ENCODE measurements around the gene CPE. TPM values are rescaled to one million over a fixed set of nuclear protein-coding genes. Genes with fewer than 3 reads are reported as not detected.
"Not testable (repeated sequence)": the region's sequence is repeated elsewhere in the genome, so short reads cannot be mapped to it uniquely, and the experiment has no call there.

Gene CPE
- total and polyA plus RNA-seq, 5 donors: 68.2 to 157 (median 93.6) TPM

DNA sequence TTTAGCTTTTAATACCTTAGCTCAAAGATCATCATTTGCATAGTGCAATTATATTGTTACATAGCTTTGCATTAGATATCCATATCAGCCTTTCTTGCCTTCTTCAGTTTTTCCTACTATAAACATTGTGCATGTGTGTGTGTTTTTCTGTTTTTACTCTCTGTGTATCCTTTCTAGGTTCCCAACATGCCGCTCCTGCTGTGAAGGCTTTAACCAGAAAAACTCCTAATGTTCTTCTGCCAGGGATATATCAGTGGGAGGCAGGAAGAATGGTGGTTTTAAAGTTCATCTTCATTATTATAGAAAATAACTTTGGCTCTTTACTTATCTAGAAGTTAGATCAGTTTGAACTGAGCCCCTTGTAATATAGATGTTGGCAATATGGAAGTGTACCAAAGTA lies 61.2 kb downstream of the CPE start:
- H3K4me3 ChIP-seq (ENCODE audit: low read length): no peak overlapping the region
- H3K9me3 ChIP-seq (ENCODE audit: control insufficient read depth, low read length): no peaks in the 10 kb centered on the region
- H3K27ac ChIP-seq (ENCODE audit: low read length): no peak overlapping the region
- no peaks in the 10 kb centered on the region for H3K4me1 ChIP-seq (ENCODE audit: control insufficient read depth, insufficient read depth, low read length)
- 49% methylated on average over 1 of the region's 1 CpG for WGBS
- intact Hi-C loops (cut with DNase I): no loop called here
- H3K27me3 ChIP-seq (ENCODE audit: control insufficient read depth, insufficient read depth): no peaks in the 10 kb centered on the region
- no peak for DNase-seq
- no peak for ATAC-seq

DNA sequence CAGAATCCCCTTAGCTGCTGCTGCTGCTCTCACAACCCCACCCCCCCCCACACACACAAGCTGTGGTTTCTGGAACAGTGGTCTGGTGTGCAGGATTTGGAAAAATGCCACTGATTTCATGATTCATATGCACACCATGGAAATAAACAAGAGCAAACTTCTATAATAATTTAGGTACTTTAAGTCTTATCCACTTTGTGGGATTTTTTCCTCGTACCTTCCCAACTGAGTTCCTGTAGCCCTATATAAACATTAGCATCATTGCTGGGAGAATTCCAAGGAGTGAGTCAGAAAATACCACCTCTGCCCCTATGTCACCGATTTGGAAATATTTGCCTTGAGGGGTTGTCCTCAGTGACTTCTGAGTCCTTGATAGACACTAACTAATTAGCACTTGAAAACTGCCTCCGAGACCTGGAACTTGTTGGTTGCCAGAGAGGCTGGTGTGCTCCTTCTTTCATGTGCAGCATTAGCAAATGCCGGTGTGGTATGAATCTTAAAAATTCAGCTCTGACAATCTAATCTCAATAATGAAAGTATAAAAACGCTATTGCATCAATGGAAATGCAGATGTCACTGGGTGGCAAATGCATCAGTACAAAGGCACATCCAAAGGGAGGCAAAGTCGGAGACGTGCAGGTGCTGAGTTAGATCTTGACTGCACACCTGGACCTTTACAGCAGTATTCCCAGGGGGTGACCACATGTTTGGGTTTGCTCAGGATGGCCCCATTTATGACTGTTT lies 61.8 kb downstream of the CPE start:
- ATAC-seq (no peak), DNase-seq (no peak)
- Histone ChIP-seq H3K27me3 (ENCODE audit: control insufficient read depth, insufficient read depth) (no peaks in the 10 kb centered on the region), H3K27ac (ENCODE audit: low read length) (no peak overlapping the region), H3K4me3 (ENCODE audit: low read length) (no peak overlapping the region), H3K9me3 (ENCODE audit: control insufficient read depth, low read length) (no peaks in the 10 kb centered on the region), H3K4me1 (ENCODE audit: control insufficient read depth, insufficient read depth, low read length) (no peaks in the 10 kb centered on the region)
- intact Hi-C loops (cut with DNase I): no loop called here
- 57% methylated on average over 7 of the region's 7 CpGs for WGBS

GRCh38 chr4:165443276-165443675 lies 64.5 kb downstream of the CPE start:
- no peak for DNase-seq
- Histone ChIP-seq H3K9me3 (ENCODE audit: control insufficient read depth, low read length) (no peaks in the 10 kb centered on the region), H3K27ac (ENCODE audit: low read length) (no peak overlapping the region), H3K4me1 (ENCODE audit: control insufficient read depth, insufficient read depth, low read length) (no peaks in the 10 kb centered on the region), H3K4me3 (ENCODE audit: low read length) (no peak overlapping the region), H3K27me3 (ENCODE audit: control insufficient read depth, insufficient read depth) (no peaks in the 10 kb centered on the region)
- intact Hi-C loops (cut with DNase I): no loop called here
- no peak for ATAC-seq
- 100% methylated on average over 1 of the region's 1 CpG for WGBS

DNA sequence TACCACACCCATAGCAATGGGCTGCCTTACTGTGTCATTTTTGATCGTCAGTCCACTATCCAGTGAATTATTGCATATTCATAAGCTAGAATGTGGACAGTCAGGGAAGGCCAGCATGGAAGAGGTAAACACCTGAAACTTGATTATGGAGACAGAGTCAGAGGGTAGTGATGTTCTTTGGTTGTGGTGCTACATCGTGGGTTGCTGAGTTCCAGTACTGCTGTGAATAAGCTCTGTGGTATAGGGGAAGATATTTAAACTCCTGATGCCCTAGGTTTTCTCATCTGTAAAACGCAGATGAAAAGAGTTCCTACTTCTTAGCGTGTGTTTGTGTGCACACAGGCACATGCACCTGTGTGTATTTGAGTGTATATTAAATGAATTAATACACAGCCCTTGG lies 69.9 kb downstream of the CPE start:
- no peaks in the 10 kb centered on the region for H3K4me1 ChIP-seq (ENCODE audit: control insufficient read depth, insufficient read depth, low read length)
- DNase-seq (no peak), ATAC-seq (no peak)
- no peaks in the 10 kb centered on the region for H3K27me3 ChIP-seq (ENCODE audit: control insufficient read depth, insufficient read depth)
- no peaks in the 10 kb centered on the region for H3K9me3 ChIP-seq (ENCODE audit: control insufficient read depth, low read length)
- H3K4me3 ChIP-seq (ENCODE audit: low read length): no peak overlapping the region
- H3K27ac ChIP-seq (ENCODE audit: low read length): no peak overlapping the region
- WGBS: 96% methylated on average over 4 of the region's 4 CpGs
- intact Hi-C loops (cut with DNase I): loop anchor here in 1 of 4 donors (5.0 kb wide), 1 partner anchor 56 kb away; no protein-coding TSS in a partner anchor

GRCh38 chr4:165449333-165449732 lies 70.5 kb downstream of the CPE start:
- no peaks in the 10 kb centered on the region for H3K9me3 ChIP-seq (ENCODE audit: control insufficient read depth, low read length)
- H3K4me1 ChIP-seq (ENCODE audit: control insufficient read depth, insufficient read depth, low read length): no peaks in the 10 kb centered on the region
- no peaks in the 10 kb centered on the region for H3K27me3 ChIP-seq (ENCODE audit: control insufficient read depth, insufficient read depth)
- DNase-seq: no peak
- 81% methylated on average over 6 of the region's 6 CpGs for WGBS
- no peak for ATAC-seq
- no peak overlapping the region for H3K4me3 ChIP-seq (ENCODE audit: low read length)
- intact Hi-C loops (cut with DNase I): loop anchor here in 1 of 4 donors (5.0 kb wide), 1 partner anchor 57 kb away; no protein-coding TSS in a partner anchor
- no peak overlapping the region for H3K27ac ChIP-seq (ENCODE audit: low read length)

GRCh38 chr4:165450871-165451270 lies 72.1 kb downstream of the CPE start:
- ATAC-seq: no peak
- no peaks in the 10 kb centered on the region for H3K9me3 ChIP-seq (ENCODE audit: control insufficient read depth, low read length)
- H3K27me3 ChIP-seq (ENCODE audit: control insufficient read depth, insufficient read depth): no peaks in the 10 kb centered on the region
- WGBS: 76% methylated on average over 5 of the region's 5 CpGs
- H3K4me3 ChIP-seq (ENCODE audit: low read length): no peak overlapping the region
- no peak for DNase-seq
- H3K4me1 ChIP-seq (ENCODE audit: control insufficient read depth, insufficient read depth, low read length): no peaks in the 10 kb centered on the region
- H3K27ac ChIP-seq (ENCODE audit: low read length): no peak overlapping the region
- intact Hi-C loops (cut with DNase I): no loop called here

GRCh38 chr4:165453140-165453539 lies 74.3 kb downstream of the CPE start:
- H3K27me3 ChIP-seq (ENCODE audit: control insufficient read depth, insufficient read depth); ATAC-seq; H3K4me3 ChIP-seq (ENCODE audit: low read length); H3K27ac ChIP-seq (ENCODE audit: low read length); H3K9me3 ChIP-seq (ENCODE audit: control insufficient read depth, low read length); intact Hi-C loops (cut with DNase I); H3K4me1 ChIP-seq (ENCODE audit: control insufficient read depth, insufficient read depth, low read length); DNase-seq: not testable (repeated sequence)
- 90% methylated on average over 5 of the region's 5 CpGs for WGBS

DNA sequence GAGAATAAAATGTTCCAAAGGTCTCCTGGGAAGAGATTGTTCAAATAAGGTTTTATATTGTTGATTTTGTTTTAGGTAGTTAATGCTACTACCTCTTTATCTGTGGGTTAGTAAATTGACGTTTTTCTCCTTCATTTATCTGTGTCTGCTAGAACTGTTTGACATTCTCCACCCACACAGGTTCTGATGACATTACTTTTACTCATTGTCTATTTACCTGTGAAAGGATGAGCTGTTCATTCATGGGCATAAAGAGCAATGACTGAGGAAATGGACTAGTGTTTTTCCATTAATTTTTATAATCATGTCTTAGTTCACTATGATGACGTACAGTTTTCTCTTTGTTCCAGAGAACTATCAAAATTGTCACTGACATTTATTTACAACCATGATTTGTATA lies 75.6 kb downstream of the CPE start:
- no peak for DNase-seq
- H3K27me3 ChIP-seq (ENCODE audit: control insufficient read depth, insufficient read depth): no peaks in the 10 kb centered on the region

DNA sequence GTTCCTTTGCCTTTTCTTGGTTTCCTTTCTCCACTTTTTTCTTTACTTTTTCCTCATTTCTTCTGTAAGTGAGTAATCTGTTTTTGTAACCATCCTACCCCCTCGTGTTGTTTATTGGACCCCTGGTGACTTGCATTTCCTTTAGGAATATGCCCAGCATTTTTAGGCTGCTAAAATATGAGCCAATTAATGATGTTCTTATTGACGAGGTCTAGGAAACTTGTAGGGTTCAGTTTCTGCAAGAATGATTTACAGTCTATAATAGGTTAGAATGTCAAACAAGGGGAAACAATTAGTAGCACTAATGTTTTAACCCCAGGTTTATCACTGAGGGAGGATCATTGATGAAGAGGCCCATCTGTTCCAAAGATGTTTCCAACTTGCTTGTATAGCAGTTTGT lies 79.0 kb downstream of the CPE start:
- 28% methylated on average over 2 of the region's 2 CpGs for WGBS
- Histone ChIP-seq H3K9me3 (ENCODE audit: control insufficient read depth, low read length) (no peaks in the 10 kb centered on the region), H3K27me3 (ENCODE audit: control insufficient read depth, insufficient read depth) (no peaks in the 10 kb centered on the region), H3K4me1 (ENCODE audit: control insufficient read depth, insufficient read depth, low read length) (no peaks in the 10 kb centered on the region), H3K27ac (ENCODE audit: low read length) (no peak overlapping the region), H3K4me3 (ENCODE audit: low read length) (no peak overlapping the region)
- DNase-seq (no peak), ATAC-seq (no peak)
- intact Hi-C loops (cut with DNase I): no loop called here

More for the DNA sequence above, 75.6 kb downstream of the CPE start:
- intact Hi-C loops (cut with DNase I): no loop called here
- WGBS: 50% methylated on average over 2 of the region's 2 CpGs
- H3K4me1 ChIP-seq (ENCODE audit: control insufficient read depth, insufficient read depth, low read length): no peaks in the 10 kb centered on the region
- no peak overlapping the region for H3K4me3 ChIP-seq (ENCODE audit: low read length)
- no peaks in the 10 kb centered on the region for H3K9me3 ChIP-seq (ENCODE audit: control insufficient read depth, low read length)
- H3K27ac ChIP-seq (ENCODE audit: low read length): no peak overlapping the region
- no peak for ATAC-seq

DNA sequence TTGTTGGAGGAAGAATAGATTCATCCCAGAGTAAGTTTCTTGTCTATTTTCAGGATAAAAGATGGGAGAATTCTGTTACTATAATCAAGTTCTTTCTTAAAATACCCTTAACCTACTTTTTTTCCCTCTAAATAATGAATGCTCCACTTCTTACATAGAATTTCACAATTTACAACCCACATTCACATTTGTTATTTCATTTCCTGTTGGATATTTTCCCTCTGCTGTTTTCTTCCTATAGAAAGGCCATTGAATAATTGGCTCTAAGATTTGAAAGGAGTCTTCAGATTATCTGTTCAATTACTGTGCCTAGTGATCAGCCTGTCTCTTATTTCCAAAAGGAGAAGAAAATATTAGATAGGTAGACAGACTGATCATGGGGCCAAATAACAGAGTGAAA lies 79.7 kb downstream of the CPE start:
- H3K4me3 ChIP-seq (ENCODE audit: low read length): no peak overlapping the region
- ATAC-seq (no peak), DNase-seq (no peak)
- intact Hi-C loops (cut with DNase I): no loop called here
- H3K9me3 ChIP-seq (ENCODE audit: control insufficient read depth, low read length): no peaks in the 10 kb centered on the region
- no peaks in the 10 kb centered on the region for H3K27me3 ChIP-seq (ENCODE audit: control insufficient read depth, insufficient read depth)
- no peaks in the 10 kb centered on the region for H3K4me1 ChIP-seq (ENCODE audit: control insufficient read depth, insufficient read depth, low read length)
- H3K27ac ChIP-seq (ENCODE audit: low read length): no peak overlapping the region

- Histone ChIP-seq H3K4me1 (ENCODE audit: control insufficient read depth, insufficient read depth, low read length) (no peaks in the 10 kb centered on the region), H3K4me3 (ENCODE audit: low read length) (peak overlapping the region; percentile 25), H3K9me3 (ENCODE audit: control insufficient read depth, low read length) (no peaks in the 10 kb centered on the region), H3K27ac (ENCODE audit: low read length) (no peak overlapping the region), H3K27me3 (ENCODE audit: control insufficient read depth, insufficient read depth) (no peaks in the 10 kb centered on the region)
- ATAC-seq (peak; percentile 62 to 74), DNase-seq (peak in 2 of 3 donors; percentile 16 to 28)
- intact Hi-C loops (cut with DNase I): loop anchor here (5.0 to 10.0 kb wide), 4 partner anchors 104 to 329 kb away; no protein-coding TSS in a partner anchor
- WGBS: 55% methylated on average over 8 of the region's 8 CpGs
These were observed 82.5 kb downstream of the CPE start for GRCh38 chr4:165461159-165461821.

All from right cardiac atrium (tissue), 5 donors.